Measurements from ENCODE around the gene ATF2. TPM values are rescaled to one million over a fixed set of nuclear protein-coding genes. Genes with fewer than 3 reads are reported as not detected.

Gene ATF2
- total RNA-seq, 1 donor, result 68.1 TPM

- TF ChIP-seq CTCF (IDR thresholded peaks at IDR 0.05; ENCODE audit: insufficient read depth, low read length), result no peak
- H3K4me3 ChIP-seq (ENCODE audit: low read depth, low read length), result peak overlapping the region; percentile 100
- peak; percentile 41 for DNase-seq (ENCODE audit: low read depth)
Measured at GRCh38 chr2:175167076-175167791, 769 bp downstream of the ATF2 start.

GRCh38 chr2:175166216-175166824 is 1.7 kb downstream of the ATF2 start:
- DNase-seq (ENCODE audit: low read depth), result peak; percentile 13
- H3K4me3 ChIP-seq (ENCODE audit: low read depth, low read length), result peak overlapping the region; percentile 100
- TF ChIP-seq CTCF (IDR thresholded peaks at IDR 0.05; ENCODE audit: insufficient read depth, low read length), result no peak

- no peak overlapping the region for H3K4me3 ChIP-seq (ENCODE audit: low read depth, low read length)
- DNase-seq (ENCODE audit: low read depth), result no peak
- TF ChIP-seq CTCF (IDR thresholded peaks at IDR 0.05; ENCODE audit: insufficient read depth, low read length), result no peak
Measured at GRCh38 chr2:175164235-175164634, 3.8 kb downstream of the ATF2 start.

GRCh38 chr2:175158894-175159293 is 9.1 kb downstream of the ATF2 start:
- TF ChIP-seq CTCF (IDR thresholded peaks at IDR 0.05; ENCODE audit: insufficient read depth, low read length), result no peak
- H3K4me3 ChIP-seq (ENCODE audit: low read depth, low read length), result no peak overlapping the region
- no peak for DNase-seq (ENCODE audit: low read depth)

- no peak for DNase-seq (ENCODE audit: low read depth)
- TF ChIP-seq CTCF (IDR thresholded peaks at IDR 0.05; ENCODE audit: insufficient read depth, low read length), result no peak
- no peak overlapping the region for H3K4me3 ChIP-seq (ENCODE audit: low read depth, low read length)
Measured at GRCh38 chr2:175156534-175156933, 11.5 kb downstream of the ATF2 start.

GRCh38 chr2:175154661-175155082 is 13.3 kb downstream of the ATF2 start:
- TF ChIP-seq CTCF (IDR thresholded peaks at IDR 0.05; ENCODE audit: insufficient read depth, low read length), result no peak
- DNase-seq (ENCODE audit: low read depth), result peak; percentile 57
- no peak overlapping the region for H3K4me3 ChIP-seq (ENCODE audit: low read depth, low read length)
